ENCODE results near the gene MS4A6A. TPM values are rescaled to one million over a fixed set of nuclear protein-coding genes. Genes with fewer than 3 reads are reported as not detected.

The MS4A6A gene
- total and polyA plus RNA-seq, 2 donors (not counting 1 experiment from before 2014, with no cell fraction given), result 0.34 to 4.1 TPM

DNA sequence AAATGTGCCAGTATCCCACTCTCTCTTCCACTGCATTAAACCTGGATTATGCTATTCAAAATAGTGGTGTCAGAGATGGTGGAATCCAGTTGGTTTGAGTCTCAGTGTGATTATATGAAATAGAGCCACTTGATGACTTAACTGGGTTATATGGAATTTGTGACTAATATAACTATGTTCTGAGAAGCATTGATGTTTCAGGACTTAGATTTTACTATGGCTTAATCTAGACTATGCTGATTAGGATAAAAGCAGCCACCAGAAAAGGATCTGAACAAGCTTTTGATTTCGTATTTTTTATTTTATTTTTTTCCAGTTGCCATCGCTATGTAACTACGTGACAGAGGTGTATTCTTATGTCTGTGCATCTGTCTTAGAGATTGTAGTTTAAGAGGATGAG lies 39.1 kb downstream of the MS4A6A start:
- ChIA-PET CTCF (no interaction called here), POLR2A (no interaction called here)
- DNase-seq, result no peak
- H2AFZ ChIP-seq (ENCODE audit: insufficient read depth, low read depth, low read length, poor library complexity, severe bottlenecking), result no peak overlapping the region
- no peaks in the 10 kb centered on the region for H3K4me1 ChIP-seq (ENCODE audit: control insufficient read depth in 2 of 2, insufficient read depth in 2 of 2, low read length in 2 of 2)
- no peaks in the 10 kb centered on the region for H3K36me3 ChIP-seq (replicated peaks in 1 of 2; ENCODE audit: control extremely low read depth in 1 of 2, control insufficient read depth in 1 of 2, extremely low read depth in 1 of 2, insufficient read depth in 2 of 2, low read length in 1 of 2)
- no peak overlapping the region for H3K27ac ChIP-seq (ENCODE audit: low read length in 2 of 2)
- Mint-ChIP-seq H3K27me3 (no peaks in the 10 kb centered on the region), H3K9me3 (ENCODE audit: insufficient read depth) (no peaks in the 10 kb centered on the region), H3K4me3 (no peak overlapping the region), H3K27ac (no peak overlapping the region), H3K4me1 (no peaks in the 10 kb centered on the region)
- no peaks in the 10 kb centered on the region for H3K79me2 ChIP-seq (ENCODE audit: control insufficient read depth, insufficient read depth, low read length)
- H3K27me3 ChIP-seq (replicated peaks in 1 of 4; ENCODE audit: control extremely low read depth in 1 of 4, control insufficient read depth in 3 of 4, insufficient read depth in 4 of 4, low read length in 3 of 4), result no peaks in the 10 kb centered on the region
- H3K4me2 ChIP-seq (replicated peaks; ENCODE audit: low read depth, low read length, poor library complexity, severe bottlenecking), result no peak overlapping the region
- intact Hi-C loops (cut with micrococcal nuclease), result no loop called here
- ATAC-seq (ENCODE audit: low read depth), result no peak
- no peaks in the 10 kb centered on the region for H3K9me3 ChIP-seq (ENCODE audit: control extremely low read depth in 1 of 3, control insufficient read depth in 2 of 3, insufficient read depth in 1 of 3, low read length in 2 of 3)
- H3K9ac ChIP-seq (ENCODE audit: low read length), result no peak overlapping the region
- H4K20me1 ChIP-seq (ENCODE audit: control insufficient read depth, insufficient read depth, low read length, poor library complexity, severe bottlenecking), result no peaks in the 10 kb centered on the region
- WGBS (ENCODE audit: insufficient coverage), result 100% methylated on average over 3 of the region's 3 CpGs
- TF ChIP-seq, protein P1, sequence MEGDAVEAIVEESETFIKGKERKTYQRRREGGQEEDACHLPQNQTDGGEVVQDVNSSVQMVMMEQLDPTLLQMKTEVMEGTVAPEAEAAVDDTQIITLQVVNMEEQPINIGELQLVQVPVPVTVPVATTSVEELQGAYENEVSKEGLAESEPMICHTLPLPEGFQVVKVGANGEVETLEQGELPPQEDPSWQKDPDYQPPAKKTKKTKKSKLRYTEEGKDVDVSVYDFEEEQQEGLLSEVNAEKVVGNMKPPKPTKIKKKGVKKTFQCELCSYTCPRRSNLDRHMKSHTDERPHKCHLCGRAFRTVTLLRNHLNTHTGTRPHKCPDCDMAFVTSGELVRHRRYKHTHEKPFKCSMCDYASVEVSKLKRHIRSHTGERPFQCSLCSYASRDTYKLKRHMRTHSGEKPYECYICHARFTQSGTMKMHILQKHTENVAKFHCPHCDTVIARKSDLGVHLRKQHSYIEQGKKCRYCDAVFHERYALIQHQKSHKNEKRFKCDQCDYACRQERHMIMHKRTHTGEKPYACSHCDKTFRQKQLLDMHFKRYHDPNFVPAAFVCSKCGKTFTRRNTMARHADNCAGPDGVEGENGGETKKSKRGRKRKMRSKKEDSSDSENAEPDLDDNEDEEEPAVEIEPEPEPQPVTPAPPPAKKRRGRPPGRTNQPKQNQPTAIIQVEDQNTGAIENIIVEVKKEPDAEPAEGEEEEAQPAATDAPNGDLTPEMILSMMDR (IDR thresholded peaks at IDR 0.05), result no peak
- no peak for TF ChIP-seq EZH2 (IDR thresholded peaks at IDR 0.05; ENCODE audit: borderline replicate concordance, insufficient read depth, low read depth, low read length, poor library complexity, severe bottlenecking)
- no peak overlapping the region for H3K4me3 ChIP-seq (ENCODE audit: control extremely low read depth in 1 of 5, extremely low read depth in 1 of 5, insufficient read depth in 1 of 5, low read depth in 2 of 5, low read length in 4 of 5)

DNA sequence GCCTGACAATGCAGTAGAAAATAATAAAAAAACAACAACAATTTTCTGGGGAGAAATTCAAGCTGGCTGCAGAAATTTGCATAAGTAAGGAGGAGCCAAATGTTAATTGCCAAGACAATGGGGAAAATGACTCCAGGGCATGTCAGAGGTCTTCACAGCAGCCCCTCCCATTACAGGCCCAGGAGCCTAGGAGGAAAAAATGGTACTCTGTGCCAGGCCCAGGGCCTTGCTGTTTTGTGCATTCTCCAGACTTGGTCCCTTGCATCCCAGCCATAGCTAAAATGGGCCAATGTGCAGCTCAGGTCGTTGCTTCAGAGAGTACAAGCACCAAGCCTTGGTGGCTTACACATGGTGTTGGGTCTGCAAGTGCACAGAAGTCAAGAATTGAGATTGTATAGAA lies 49.0 kb downstream of the MS4A6A start:
- peaks cover 0 to 5% (median 2%) of the 10 kb centered on the region in 4 experiments for H3K27me3 ChIP-seq (replicated peaks in 1 of 4; ENCODE audit: control extremely low read depth in 1 of 4, control insufficient read depth in 3 of 4, insufficient read depth in 4 of 4, low read length in 3 of 4)
- no peaks in the 10 kb centered on the region for H3K27me3 Mint-ChIP-seq
- 42% methylated on average over 1 of the region's 1 CpG for whole genome bisulfite sequencing (ENCODE audit: insufficient coverage)
- H3K27ac Mint-ChIP-seq, result no peak overlapping the region
- H3K4me1 Mint-ChIP-seq, result peaks cover 4% of the 10 kb centered on the region
- TF ChIP-seq, protein P1 (IDR thresholded peaks at IDR 0.05), result no peak
- no peak for TF ChIP-seq EZH2 (IDR thresholded peaks at IDR 0.05; ENCODE audit: borderline replicate concordance, insufficient read depth, low read depth, low read length, poor library complexity, severe bottlenecking)
- H3K9me3 ChIP-seq (ENCODE audit: control extremely low read depth in 1 of 3, control insufficient read depth in 2 of 3, insufficient read depth in 1 of 3, low read length in 2 of 3), result peaks cover 0 to 13% (median 10%) of the 10 kb centered on the region in 3 donors
- intact Hi-C loops (cut with micrococcal nuclease), result no loop called here
- H4K20me1 ChIP-seq (ENCODE audit: control insufficient read depth, insufficient read depth, low read length, poor library complexity, severe bottlenecking), result no peaks in the 10 kb centered on the region
- ChIA-PET POLR2A (no interaction called here), CTCF (no interaction called here)
- no peaks in the 10 kb centered on the region for H3K36me3 ChIP-seq (replicated peaks in 1 of 2; ENCODE audit: control extremely low read depth in 1 of 2, control insufficient read depth in 1 of 2, extremely low read depth in 1 of 2, insufficient read depth in 2 of 2, low read length in 1 of 2)
- no peak overlapping the region for H3K27ac ChIP-seq (ENCODE audit: low read length in 2 of 2)
- H3K79me2 ChIP-seq (ENCODE audit: control insufficient read depth, insufficient read depth, low read length), result no peaks in the 10 kb centered on the region
- H3K4me3 ChIP-seq (ENCODE audit: control extremely low read depth in 1 of 5, extremely low read depth in 1 of 5, insufficient read depth in 1 of 5, low read depth in 2 of 5, low read length in 4 of 5), result no peak overlapping the region
- DNase-seq (no peak), ATAC-seq (ENCODE audit: low read depth) (no peak)
- no peaks in the 10 kb centered on the region for H3K4me1 ChIP-seq (ENCODE audit: control insufficient read depth in 2 of 2, insufficient read depth in 2 of 2, low read length in 2 of 2)
- H3K4me2 ChIP-seq (replicated peaks; ENCODE audit: low read depth, low read length, poor library complexity, severe bottlenecking), result no peak overlapping the region
- H3K9me3 Mint-ChIP-seq (ENCODE audit: insufficient read depth), result peaks cover 2% of the 10 kb centered on the region
- no peak overlapping the region for H2AFZ ChIP-seq (ENCODE audit: insufficient read depth, low read depth, low read length, poor library complexity, severe bottlenecking)
- no peak overlapping the region for H3K4me3 Mint-ChIP-seq
- H3K9ac ChIP-seq (ENCODE audit: low read length), result no peak overlapping the region
